ENCODE measurements around the gene TAAR9.

TAAR9 gene, protein sequence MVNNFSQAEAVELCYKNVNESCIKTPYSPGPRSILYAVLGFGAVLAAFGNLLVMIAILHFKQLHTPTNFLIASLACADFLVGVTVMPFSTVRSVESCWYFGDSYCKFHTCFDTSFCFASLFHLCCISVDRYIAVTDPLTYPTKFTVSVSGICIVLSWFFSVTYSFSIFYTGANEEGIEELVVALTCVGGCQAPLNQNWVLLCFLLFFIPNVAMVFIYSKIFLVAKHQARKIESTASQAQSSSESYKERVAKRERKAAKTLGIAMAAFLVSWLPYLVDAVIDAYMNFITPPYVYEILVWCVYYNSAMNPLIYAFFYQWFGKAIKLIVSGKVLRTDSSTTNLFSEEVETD

DNA sequence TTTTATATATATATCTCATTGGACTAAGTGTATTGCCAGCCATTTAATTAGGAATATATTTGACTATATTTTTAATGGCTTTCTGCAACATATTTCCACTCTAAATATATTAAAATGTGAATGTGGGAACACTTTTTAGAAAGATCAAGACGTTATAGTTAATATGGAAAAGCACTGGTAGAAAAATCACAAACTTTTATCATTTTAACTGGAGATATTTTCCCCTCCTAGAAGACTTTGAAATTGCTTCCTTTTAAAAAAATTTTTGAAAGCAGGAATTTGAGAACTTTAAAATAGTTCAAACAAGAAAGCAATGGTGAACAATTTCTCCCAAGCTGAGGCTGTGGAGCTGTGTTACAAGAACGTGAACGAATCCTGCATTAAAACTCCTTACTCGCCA lies at the start of gene TAAR9:
Gene TAAR9 (plus strand): TSS at position 301 of the 400 bp plus-strand sequence. CDS start 13 bp downstream, at position 314.
- no peak for DNase-seq (ENCODE audit: low read depth)

DNA sequence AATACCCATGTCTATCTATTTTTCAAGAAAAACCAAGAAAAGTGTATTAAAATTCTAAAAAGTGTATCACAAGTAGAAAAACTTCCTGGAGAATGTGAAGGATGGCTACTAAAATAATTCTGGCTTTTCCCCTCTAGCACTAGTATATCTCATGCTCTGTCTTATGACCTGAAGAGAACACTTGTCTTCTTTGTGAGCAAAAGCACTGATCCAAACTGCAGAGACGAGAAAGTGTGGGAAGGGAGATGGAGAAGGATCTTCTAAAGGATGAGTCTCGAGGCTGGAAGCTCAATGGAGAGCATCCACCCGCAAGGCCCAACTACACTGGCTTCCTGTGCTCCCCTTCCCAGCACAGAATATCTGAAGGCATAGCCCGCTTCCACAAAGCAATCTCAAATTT lies 48.7 kb upstream of the TAAR9 start:
- no peak for DNase-seq (ENCODE audit: low read depth)

DNA sequence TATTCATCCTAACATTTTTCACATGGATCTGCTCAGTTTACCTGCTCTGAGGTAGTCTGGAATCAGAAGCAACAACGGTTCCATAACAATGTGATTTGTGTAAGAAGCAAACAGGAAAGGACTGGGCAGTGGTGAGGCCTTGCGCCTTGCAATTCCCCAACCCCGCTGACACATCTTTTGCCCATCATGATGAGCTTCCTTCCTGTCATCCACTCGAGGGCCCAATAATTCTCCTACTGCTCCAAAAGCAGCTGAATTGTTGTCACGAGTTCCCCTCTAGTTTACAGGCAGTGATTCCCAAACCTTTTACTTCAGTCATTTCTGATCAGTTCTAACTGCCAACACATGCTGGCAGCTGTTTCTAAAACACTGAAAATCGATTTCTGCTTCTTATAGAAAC lies 48.1 kb upstream of the TAAR9 start:
- DNase-seq (ENCODE audit: low read depth), result no peak

DNA sequence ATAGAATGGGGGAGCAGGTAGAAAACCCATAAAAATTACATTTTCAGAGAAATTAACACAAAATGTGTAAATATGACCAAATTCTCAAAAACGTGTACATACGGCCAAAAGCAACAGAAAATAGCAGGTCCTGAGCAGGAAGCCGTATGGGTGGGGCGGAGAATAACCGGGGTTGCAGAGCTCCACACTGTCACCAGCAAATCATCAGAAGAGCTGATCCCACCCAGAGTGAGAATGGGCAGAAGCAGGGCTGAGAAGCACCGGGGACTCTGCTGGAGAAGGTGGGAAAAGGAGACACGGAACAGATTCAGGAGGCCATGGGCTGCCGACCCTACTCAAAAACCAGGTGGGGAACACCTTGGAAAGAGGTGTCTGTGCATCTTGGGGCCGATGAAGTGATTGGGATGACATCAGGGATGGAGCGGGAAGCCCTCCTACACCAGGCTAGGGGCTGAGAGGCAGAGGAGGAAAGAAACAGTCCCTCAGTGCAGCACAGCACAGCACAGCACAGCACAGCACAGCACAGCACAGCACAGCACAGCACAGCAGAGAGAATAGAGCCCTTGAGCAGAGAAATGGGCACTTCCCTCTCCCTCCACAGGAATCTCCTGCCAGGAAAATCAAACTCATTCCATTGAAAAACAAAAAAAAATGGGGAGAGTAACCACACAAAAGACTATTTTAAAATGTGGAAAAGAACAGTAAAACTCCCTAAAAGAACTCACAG lies 47.4 kb upstream of the TAAR9 start:
- no peak for DNase-seq (ENCODE audit: low read depth)

DNA sequence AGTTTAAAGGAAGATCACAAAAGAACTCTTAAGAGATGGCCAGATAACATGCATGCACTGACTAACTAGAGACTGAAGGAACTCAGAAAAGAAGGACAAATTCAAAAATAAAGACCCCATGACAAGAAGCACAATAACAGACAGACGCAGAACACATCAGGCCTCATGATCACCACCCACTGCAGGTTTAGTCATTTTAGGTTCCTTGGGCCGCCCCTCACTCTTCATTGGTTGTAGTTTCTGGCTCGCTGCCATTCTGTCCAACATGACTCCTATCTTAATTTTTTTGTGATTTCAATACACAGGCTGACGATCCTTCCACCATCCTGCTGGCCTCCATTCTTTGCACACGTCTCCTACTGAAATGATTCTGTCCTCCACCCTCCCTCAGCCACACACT lies 46.8 kb upstream of the TAAR9 start:
- DNase-seq (ENCODE audit: low read depth), result no peak

DNA sequence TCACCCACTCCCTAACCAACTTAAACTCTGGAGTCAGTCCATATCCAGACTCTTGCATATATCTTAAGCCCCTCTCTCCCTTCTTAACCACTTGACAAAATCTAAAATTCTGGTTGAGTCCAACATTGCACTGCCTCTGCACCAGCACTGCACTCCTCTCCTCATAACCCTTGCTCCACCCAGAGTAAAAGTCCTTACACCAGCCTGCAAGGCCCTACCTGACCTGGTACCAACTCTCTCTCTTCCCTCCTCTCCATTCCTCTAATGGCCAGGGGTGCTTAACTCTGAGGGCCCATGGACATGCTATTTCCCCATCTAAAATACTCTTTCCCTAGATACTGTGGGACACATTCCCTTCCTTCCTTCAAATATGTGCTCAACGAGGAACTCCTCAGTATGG lies 46.2 kb upstream of the TAAR9 start:
- no peak for DNase-seq (ENCODE audit: low read depth)

DNA sequence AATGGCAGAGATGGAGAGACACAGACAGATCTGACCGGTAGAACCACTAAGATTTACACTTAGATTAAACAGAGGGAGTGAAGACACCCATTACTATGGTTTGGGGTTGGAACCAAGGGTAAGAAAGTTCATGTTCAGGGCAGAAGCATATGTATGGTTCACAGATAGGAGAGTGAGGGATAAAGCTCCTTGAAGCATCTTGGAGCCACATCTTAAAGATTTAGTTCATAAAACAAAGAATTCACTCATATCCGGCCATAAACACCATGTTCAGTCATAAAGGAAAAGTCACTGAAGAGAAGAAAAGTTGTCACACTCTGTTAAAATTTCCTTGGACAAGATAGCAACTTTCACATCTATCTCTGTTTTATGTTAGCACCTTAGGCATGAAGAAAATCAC lies 43.1 kb upstream of the TAAR9 start:
- no peak for DNase-seq (ENCODE audit: low read depth)

DNA sequence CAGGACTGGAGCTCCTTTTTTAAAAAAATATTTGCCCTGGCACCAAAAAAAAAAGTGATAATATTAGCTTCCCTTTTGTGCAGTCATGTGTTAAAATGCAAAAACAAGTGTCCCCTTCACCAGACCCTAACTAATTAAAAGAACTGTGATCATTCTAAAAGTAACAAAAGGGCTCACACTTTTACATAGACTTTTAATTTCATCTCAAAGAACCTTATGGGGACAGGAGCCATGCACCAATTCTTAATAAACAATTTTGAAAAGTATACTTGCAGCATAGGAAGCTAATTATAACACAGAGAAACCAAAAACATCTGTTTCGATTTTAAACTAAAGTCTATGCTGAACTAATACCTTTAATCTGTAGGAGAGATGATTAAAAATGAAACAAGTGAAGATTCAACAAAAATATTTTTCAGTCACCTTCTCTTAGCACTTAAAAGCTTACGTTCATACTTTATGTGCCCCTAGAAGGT lies 42.4 kb upstream of the TAAR9 start:
- no peak for DNase-seq (ENCODE audit: low read depth)

DNA sequence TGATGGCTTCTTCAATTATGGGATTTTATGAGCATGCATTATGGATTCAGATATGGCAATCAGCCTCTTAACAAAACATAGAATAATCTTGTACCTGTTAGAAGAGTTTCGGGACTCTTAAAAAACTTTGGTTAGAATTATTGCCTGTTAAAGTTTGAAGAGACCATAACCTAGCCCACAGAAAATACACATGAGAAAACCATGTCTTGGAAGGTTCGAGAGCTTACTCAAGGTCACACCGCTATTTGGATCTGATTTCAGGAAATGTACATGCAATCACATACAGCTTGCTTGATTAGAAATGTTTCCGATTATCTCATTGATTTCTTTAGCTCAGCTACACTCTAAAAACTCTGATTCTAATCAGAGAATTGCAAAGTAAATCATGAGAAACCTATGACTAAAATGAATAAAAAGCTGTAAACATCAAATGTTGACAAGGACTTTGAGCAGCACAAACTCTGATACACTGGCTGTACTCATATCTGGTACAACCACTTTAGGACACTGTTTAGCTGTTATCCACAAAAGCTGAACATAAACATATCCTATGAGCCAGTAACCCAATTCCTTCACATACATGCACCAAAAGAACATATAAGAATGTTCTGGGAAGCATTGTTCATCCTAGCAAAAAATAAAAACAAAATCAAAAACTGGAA lies 41.4 kb upstream of the TAAR9 start:
- no peak for DNase-seq (ENCODE audit: low read depth)

DNA sequence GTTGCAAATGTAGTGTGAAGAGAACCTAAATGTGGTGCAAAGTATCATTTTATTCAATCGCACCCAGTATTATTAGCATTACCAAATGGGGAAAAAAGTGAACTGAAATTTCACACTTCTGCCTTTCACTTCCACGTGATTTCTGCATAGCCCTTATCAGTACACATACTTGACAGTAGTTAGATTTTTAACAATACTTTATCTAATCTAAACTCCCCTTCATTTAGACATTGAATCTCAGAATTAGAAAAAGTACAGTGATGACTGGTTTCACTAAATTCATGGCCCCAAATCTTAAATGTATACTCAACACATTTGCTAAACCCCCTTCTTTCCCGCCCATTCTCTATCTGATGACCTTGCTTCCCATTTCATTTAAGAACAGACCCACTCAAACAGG lies 39.4 kb upstream of the TAAR9 start:
- no peak for DNase-seq (ENCODE audit: low read depth)

DNA sequence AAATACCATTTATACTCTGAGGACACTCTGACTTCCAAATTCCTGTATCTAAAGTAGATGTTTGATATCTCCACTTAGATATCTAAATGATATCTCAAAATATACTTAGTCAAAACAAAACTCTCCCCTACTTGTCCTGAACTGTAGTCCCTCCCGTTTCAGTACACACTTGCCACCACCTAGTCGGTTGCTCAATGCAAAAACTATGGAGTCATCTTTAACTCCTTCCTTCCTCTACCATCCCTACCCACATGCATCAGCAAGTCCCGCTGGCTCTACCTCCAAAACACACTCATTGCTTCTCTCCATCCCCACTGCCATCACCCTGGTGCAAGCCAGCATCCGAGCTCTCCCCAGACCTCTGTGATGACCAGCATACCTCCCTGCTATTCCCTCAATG lies 38.3 kb upstream of the TAAR9 start:
- no peak for DNase-seq (ENCODE audit: low read depth)

DNA sequence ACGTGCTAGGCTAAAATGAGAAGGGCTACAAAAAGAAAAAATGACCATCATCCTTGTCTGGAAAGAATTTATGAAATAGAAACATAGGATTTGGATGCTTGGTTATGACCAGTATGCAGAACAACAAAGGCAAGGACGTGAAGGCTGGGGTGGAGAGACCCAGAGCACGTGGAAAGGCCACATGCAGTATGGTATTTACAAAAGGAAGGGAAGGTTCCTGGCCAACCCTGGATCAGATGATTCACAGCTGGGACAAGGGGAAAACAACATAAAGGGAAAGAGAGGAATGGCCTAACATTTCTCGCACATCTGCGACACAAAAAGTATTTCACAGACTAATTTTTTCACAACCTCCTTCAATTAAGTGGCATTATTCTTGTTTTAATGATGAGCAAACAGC lies 33.3 kb upstream of the TAAR9 start:
- no peak for DNase-seq (ENCODE audit: low read depth)

DNA sequence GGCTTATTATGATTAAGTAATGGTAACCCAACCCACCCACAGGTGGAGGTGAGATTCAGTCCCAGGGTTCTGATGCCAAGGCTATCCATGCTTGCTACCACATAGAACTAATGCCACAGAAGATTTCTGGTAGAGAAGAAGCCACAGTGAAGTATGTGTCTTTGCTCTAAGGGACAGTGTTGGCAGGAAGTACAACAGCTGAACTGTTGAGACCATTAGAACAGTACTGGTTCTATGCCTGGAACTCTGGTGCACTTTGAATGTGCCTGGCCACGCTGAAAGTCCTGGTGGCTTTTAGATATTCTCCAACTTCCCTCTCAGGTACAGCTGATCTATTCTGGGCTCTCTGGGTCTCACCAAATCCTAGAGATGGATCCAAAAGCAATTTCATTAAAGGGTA lies 32.9 kb upstream of the TAAR9 start:
- no peak for DNase-seq (ENCODE audit: low read depth)

DNA sequence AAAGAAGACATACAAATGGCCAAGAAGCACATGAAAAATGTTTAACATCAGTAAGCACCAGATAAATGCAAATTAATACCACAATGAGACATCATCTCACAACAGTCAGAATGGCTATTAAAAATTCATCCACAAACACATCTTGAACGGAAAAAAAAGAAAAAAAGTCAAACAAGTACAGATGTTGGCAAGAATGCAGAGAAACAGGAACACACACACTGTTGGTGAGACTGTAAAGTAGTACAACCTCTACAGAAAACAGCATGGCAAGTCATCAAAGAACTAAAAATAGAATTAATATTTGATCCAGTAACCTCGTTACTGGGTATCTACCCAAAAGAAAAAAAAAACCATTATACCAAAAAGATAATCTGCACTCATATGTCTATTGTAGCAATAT lies 31.6 kb upstream of the TAAR9 start:
- no peak for DNase-seq (ENCODE audit: low read depth)

DNA sequence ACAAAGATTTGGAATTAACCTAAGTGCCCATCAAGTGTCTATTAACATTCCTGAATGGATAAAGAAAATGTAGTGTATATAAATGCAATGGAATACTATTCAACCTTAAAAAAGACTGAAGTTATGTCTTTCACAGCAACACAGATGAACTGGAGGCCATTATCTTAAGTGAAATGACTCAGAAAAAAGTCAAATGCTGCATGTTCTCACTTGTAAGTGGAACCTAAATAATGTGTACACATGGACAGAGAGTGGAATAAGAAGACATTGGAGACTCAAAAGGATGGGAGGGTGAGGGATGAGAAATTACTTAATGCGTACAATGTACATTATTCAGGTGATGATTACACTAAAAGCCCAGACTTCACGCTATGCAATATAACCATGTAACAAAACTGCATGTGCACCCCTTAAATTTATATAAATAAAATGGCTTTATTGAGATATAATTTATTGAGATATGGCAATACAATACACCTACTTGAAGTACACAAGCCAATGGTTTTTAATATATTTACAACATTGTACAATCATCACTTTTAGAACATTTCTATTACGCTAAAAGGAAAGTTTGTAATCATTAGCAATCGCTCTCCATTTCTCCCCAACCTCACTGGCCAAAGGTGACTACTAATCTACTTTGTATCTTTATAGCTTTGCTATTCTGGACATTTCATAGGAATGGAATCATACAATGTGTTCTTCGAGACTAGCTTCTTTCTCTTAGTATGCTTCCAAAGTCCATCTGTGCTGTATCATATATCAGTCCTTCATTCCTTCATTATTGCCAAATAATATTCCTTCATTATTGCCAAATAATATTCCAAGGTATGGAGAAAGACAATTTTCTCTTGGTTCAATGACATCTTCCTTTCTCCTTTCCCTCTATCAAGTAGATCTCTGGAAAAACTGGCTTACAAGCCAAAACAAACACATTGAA lies 30.9 kb upstream of the TAAR9 start:
- no peak for DNase-seq (ENCODE audit: low read depth)

DNA sequence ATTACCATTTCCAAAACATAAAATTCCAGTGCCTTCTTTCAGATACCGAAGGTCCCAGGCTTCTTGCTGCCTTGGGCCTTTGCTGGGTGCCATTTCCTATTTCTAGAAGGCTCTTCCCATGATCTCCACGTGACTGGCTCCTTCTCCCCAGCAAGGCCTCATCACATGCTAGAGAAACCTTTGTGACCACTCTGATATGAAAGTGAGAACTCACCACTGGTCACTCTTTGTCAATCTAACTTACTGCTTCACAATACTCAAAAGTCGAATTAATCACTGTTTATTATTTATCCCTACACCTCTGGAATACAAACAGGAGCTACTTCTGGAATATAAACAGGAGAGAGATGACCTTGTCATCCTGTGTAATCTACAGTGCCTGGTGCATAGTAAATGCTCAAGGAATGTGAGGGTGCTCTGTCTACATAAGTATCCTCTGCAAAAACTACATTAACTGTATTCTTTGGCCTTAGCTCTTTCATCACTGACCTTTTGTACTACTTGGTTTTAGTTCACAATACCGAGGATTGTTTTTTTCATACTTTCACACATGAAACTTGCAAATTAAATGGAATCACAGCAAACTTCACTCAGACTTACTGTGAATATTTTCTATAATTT lies 26.8 kb upstream of the TAAR9 start:
- no peak for DNase-seq (ENCODE audit: low read depth)

DNA sequence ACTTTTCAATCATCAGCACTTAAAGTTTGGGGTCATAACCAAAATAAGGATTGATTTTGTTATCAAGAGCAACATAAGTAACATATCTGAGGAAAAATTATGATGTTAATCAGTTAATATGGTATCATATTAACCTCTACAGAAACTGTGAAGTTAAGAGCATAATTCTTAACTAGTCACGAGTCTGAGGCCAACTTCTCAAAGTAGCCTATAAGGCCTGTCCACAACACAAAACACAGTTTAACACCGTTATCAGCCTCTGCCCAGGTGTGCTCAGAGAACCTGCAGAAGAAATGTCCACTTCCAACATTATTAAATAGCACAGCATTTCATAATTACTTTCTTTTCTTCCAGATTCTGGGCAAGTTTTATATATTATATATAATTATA lies 26.3 kb upstream of the TAAR9 start:
- DNase-seq (ENCODE audit: low read depth), result no peak

DNA sequence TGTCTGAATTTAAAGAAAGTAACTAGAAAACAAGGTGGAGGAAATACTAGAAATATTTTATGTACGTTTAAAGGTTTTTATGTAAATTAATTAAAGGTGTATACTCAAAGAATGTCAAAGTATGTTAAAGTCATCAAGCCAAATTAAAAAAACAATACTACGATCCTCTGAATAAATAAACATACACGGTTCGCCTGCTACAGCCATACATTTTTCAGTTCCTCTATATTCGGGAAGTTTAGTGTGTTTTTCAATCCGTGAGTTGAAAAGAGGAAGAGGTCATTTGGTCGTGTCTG lies 25.8 kb upstream of the TAAR9 start:
- no peak for DNase-seq (ENCODE audit: low read depth)

DNA sequence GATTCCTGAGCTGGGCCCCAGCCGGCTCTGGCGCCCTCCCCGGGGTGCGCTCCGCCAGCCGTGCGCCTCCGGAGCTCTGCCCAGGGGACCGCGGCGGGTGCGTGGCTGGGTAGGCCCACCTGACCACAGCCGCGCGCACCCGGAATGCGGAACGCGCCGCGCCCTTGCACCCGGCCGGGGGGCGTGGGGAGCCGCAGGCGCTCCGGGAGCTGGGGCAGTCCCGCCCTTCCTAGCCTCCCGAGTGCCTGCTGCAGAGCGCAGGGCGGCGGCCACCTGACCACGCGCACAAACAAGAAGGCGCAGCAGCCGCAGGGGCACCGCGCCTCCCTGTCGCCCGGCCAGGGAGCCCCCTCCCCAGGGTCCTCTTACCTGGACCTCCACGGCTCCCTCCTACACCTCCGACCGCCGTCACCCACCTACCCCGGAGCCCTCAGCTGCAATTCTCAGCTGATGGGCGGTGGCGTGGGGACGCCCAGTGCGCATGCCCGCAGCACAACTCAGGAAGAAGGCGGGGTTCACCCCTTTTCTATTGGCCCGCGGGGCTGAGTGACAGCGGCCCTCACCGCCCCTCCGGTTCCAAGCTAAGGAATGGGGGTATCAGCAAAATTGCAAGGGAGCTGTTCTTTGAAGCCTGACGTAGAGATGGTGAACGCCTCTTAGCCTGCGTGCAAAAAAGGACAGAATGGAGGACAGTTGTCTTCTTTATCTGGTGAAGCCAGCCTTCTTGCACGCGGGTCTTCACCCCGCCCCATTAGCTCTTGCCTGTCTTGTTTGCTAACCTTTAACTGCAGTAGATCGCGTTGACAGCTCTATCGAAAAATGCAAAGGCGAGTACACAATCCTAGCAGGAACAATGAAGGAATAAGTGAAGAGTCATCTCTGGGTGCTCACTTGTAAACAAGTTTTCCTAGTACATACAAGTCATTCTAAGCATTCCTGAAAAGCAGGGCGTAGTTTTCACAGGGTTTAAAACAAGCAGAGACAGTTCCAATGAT lies 25.1 kb upstream of the TAAR9 start, which contains the start of gene STX7:
Gene STX7 (minus strand): TSS at position 479 of the 995 bp plus-strand sequence. CDS start 9,586 bp downstream, outside the sequence.
- DNase-seq (ENCODE audit: low read depth), result peak; percentile 76

DNA sequence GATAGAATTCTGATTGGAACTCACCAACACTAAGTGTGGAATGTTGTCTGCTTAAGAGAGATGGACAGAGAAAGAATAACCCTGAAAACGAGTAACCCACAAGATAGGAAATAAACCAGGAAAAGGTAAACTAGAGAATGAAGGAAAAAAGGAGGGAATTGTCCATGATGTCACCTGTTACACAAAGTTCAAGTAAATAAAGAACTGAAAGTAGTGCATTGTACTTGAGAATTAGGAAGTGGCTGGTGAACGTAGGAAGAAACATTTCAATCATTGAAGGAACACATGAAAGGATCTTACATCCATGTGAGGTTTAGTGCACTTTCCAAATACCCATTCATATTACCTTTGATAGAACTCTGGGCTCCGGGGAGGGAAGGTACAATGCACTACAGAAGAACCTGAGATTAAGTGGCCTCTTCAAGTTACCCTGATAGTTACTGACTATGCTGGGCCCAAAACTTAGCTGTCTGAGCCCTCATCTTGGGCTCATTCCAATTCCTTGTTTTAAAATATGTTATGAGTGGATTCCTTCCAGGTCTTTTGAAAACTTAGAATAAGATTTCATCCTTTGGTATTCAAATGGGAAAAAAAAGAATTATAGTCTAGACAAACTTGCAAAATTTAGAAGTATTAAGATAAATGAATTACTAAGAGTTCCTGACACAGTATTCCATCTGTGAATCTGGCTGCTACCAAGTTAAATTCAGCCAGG lies 24.1 kb upstream of the TAAR9 start:
- no peak for DNase-seq (ENCODE audit: low read depth)
